Left ventricle myocardium superior (tissue), 1 donor: ENCODE measurements around the gene SPAG16. TPM values are rescaled to one million over a fixed set of nuclear protein-coding genes. Genes with fewer than 3 reads are reported as not detected.

Experiments
- ATAC-seq: fragments of 200-7000 bp; cut with Tn5 transposase; one replicate; pipeline ENCODE4 v1.9.1; 2020; ENCODE audit warnings: mild to moderate bottlenecking, moderate library complexity
- DNase-seq: peaks from one replicate; pipeline ENCODE4 v3.0.0-alpha.2; 2020
- intact Hi-C: fragments of 100-400 bp; cut with micrococcal nuclease; formaldehyde crosslinking; loops from one replicate; pipeline ENCODE4 v1.11.0; 2022
- long read RNA-seq: library from polyadenylated mRNA; unstranded; transcript quantifications from one replicate; pipeline ENCODE4 v2.0.0, GENCODE V29; 2021
- total RNA-seq: library from RNA; stranded (reverse); fragmentation: NEBNext Ultra II Directional; extraction: Animal tissue kit (Norgen Biotek cat#: 25700); gene quantifications from one replicate; pipeline ENCODE4 v1.2.1, GENCODE V29; 2021
- donor health status: DM: no; HTN: yes; CAD: no; lungs with severe emphysema.

SPAG16 gene
- 18.7 TPM for total RNA-seq
- long read RNA-seq, transcript SPAG16-207 (5 exons, 1,250 nt), result major isoform, 32 of 40 reads
- long read RNA-seq, partial matches to known transcripts, result 4 of 40 reads
- long read RNA-seq, other reads (novel, unspliced or antisense), result 4 of 40 reads

DNA sequence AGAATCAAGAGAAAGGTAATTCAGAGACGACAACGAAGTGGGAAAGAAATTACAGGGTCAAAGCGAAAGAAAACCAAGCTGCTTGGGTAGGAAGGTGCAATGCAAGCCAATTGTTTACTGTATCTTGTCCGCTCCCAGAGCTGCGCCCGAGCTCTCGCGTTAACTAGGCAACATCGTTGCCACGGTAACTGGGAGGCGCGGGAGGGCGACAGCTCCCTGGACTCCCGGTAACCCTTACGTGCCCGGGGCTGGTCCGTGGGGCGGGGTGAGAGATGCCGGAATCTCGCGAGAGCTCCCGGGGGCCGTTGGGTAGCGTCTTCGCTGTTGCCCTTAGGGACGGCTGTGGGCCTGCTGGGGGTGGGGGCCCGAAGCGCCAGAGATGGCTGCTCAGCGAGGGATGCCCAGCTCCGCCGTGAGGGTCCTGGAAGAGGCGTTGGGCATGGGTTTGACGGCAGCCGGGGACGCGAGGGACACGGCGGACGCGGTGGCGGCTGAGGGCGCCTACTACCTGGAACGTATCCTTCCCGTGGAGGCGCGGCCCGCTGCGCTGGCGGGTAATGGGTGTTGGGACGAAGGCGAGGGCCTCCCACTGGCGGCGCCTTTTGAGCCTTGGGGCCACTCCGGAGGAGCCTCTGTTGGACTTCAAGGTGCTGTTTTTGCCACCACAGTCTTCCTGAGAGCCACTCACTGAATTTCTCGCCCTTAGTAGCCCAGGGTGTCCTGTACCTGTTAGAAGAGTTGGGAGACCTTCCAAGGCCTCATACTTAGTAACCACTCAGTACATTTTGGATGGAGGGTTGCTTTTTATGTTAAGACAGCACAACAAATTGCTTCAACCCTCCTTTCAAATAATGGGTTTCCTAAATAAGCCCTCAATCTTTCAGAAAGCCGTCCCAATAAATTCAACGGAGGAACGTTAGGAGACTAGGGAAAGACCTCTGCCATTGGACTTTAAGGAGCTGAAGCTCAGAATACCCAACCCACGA, at the start of gene SPAG16:
TSS of gene SPAG16 (plus strand) at position 360 of the 986 bp plus-strand sequence.
- intact Hi-C loops, result no loop called here
- DNase-seq, result peak; percentile 96
- peak; percentile 100 for ATAC-seq

DNA sequence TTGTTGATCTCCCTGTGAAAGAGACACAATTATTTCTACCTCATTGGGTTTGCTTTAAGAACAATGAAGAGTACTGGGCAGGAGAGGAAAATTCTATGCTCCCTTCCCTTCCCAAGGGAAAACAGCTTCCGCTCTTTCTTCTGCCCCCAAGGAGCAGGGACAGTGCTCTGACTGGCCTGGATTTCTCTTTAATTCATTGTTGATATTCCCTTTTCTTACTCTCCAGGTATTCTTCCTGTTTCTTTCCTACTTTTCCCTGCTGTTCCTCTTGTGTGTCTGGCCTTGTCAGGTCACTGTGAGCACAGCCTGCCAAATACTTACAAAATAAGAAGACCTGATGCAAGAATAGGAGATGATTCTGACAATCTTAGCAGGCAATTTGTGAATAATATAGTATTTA, 49.6 kb upstream of the SPAG16 start:
- intact Hi-C loops, result no loop called here
- DNase-seq (no peak), ATAC-seq (no peak)

DNA sequence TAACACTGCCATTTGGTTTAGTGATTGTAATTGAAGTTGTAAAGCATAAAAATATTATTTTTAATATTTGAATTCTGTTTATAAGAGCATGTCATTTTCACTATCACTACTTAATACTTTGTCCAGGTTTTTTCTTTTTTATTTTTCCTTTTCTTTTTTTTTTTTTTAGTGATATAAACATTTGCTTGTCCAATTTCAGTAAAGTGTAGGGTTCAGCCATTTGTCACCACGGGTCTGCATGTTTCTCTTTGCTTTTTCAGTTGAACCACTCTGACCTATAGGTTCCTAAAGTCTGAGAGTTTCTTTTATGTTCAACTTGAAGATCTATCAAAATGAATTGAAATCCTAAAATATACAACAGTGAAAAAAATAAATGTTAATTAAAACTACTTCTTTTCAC, 48.5 kb upstream of the SPAG16 start:
- ATAC-seq, result no peak
- intact Hi-C loops, result no loop called here

DNA sequence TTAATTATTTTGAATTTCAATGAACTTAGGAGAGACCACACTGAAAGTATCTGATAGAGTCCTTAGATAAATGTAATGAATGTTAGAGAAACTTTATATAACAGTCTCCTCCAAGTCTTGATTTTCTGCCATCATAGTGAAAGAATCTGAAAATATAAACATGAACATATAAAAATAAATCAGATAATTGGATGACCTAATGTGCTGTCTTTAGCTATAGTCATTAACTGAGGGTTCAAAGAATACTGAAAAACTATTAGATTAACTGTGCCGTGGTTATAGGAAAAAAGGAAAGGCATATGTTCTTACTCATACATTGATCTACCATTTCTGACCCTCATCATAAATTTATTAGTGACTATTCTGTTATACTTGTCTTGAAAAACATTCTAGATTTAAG, 47.0 kb upstream of the SPAG16 start:
- ATAC-seq, result no peak
- DNase-seq, result no peak
- intact Hi-C loops, result no loop called here

More for the DNA sequence above, 48.5 kb upstream of the SPAG16 start:
- no peak for DNase-seq

DNA sequence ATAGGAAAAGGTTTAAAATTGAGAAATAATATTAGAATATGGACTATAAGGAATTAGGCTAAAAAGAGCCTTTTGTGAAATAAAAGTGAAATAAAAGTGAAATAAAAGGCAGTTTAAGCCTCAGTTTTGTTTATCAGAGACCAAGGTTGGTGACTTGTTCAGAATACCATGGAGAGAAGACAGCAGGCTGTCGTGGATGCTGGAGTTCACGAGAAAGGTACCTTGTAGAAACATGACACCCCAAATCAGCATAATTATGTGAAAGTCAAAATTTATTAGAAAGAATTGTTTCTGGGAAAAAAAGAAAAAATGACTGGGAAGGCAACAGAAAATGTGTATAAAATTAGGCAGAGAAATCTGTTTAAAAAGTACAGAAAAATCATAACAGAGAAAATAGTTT, 46.5 kb upstream of the SPAG16 start:
- DNase-seq, result no peak
- intact Hi-C loops, result no loop called here
- ATAC-seq, result no peak

DNA sequence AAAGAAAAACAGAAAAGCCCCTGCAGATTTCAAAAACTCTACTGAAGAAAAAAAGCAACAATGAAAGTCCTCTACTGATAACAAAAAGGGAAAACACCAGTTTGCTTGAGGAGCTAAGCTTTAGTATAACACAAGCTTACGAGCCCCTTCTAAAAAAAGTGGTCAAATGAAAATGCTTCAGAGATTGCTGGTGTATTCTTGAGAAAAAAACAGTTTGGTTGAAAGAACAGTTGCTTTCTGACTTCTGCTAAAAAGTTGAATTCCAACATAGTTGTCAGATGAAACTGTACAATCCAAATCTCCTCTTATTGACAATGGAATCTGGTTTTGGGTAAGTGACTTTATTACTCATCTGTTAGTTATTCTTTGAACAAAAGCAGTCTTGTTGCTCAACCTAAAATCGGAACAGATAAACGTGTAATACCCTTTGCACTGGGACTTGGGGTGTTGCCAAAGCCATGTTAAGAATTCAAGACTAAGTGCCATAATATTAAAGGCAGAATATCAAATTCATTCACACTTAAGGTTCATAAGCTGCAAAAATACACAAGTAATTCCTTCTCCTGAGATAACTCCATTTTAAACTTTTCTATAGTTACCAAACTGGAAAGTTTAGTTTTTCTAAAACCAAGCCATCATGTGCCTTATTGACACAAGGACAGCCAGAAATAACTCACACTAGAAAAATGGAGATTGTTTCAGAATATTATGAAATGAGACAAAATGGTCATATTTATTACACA, 45.3 kb upstream of the SPAG16 start:
- peak; percentile 32 for ATAC-seq
- intact Hi-C loops, result no loop called here
- DNase-seq, result no peak

DNA sequence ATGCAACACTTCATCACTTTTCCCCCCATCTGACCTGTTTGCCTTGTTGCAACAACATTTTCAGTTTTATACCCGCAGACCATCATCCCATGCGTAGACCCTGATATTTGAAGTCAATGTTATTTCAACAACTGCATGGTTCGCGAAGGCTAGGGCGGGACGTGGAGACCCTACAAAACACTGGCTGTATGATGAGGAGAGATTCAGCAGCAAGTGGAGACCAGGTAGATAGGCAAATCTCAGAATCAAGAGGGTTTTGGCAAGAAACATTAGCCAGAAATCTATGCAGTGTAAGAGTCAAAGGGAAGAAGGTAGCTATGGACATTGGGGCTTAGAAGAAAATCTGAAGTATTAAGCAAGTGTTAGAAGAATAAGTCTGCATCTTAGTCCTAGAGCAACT, 42.4 kb upstream of the SPAG16 start:
- ATAC-seq (no peak), DNase-seq (no peak)
- intact Hi-C loops, result no loop called here

DNA sequence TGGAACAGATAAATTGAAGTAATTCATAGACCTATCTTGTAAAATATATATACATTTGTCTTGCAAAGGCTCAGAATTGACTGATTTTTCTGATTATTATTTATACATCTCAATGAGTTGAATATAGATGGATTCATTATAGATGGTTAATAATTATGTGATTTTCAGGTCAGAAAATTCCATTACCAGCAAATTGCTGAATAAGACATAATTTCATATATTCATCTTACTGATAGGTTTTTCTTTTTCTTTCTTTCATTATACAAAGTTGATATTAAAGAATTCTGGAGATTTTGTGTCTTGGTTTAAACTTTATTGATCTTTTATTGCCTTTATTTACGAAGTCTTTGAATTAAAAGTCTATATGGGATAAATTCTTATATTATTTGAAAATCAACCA, 41.6 kb upstream of the SPAG16 start:
- intact Hi-C loops, result no loop called here
- DNase-seq (no peak), ATAC-seq (no peak)

DNA sequence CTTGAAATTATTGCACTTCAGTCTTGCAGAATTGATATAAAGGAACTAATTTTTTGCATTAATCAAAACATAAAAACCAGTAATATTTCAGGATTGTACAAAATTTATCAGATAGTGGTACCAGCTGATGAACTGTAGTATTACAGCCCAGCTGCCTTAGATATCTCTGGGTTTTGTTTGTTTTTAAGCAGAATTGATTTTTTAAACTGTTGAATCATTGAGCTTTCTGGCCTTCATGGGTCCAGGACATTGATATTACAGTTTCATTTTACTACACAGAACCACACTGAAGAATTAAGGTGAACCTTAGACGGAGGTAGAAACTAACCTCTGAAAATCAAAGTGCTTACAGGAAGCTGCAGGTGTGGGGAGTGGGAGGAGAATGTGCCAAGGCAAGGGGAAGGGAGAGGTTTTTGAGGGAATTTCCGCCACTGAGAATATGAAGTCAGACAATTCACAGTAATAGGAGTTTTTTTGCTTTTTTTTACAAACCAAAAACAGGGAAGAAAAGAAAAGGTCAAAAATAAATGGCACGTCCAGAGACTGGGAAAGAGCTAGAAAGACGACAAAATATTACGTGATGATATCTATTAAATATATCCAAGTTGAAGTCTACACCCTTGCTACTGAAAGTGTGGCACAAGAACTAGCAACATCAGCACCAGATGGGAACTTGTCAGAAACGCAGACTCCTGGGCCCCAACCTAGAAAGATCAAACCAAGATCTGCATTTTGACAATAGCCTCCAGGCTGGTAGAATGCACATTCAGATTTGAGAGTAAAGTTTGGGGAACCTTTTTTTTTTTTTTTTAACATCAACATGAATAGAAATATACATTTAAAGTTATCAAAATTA, 40.8 kb upstream of the SPAG16 start:
- DNase-seq (no peak), ATAC-seq (no peak)
- intact Hi-C loops, result no loop called here

DNA sequence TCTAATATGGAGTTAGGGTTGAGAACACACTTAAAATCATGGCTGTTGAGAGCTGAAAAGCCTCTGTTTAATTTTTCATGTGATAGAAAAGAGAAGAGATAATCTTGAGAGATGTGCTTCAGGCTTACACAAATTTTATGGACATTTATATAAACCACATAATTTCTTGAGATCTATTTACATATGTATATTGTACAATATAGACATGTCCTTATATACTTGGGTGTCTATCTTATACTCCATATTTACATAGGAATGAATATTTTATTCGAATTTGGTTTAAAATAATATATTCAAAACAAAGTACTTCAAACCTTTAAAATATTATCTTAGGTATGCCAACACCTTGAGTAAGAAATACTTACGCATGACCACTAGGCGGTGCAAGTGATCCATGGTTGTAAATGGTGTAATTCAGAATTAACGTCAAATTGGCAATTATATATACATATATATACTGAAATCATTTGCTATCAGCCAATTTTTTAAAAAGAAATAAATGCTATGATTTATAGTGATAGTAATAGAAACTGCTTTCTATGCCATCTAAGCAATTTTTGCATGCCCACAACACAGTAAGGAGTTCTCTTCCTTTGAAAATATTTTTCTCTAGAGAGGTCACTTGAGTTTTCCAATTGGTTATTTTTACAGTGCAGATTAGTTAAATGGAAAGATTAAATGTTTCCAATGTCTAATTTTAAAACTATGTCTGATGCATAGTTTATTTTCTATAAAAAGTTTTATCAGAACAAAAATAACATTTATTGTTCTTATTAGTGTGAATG, 37.6 kb upstream of the SPAG16 start:
- DNase-seq, result no peak
- no peak for ATAC-seq
- intact Hi-C loops, result no loop called here

DNA sequence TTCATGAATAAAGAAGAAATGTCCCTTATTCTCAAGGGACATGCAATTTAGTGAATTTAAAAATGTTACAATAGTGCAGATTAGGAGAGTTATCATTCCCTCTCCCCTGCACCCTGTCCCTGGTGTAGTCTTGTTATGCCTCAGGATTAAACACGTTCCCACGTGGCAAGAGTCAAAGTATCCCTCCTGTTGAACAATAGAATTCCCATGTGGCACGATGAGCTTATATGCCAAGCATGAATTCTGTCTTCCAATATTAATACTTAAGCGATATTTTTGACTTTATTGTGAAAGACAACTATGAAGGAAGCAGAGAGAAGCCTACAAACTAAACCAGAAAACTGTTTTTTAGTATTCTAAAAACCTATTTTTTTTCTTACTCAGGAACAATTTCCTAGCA, 36.7 kb upstream of the SPAG16 start:
- intact Hi-C loops, result no loop called here
- ATAC-seq (no peak), DNase-seq (no peak)

DNA sequence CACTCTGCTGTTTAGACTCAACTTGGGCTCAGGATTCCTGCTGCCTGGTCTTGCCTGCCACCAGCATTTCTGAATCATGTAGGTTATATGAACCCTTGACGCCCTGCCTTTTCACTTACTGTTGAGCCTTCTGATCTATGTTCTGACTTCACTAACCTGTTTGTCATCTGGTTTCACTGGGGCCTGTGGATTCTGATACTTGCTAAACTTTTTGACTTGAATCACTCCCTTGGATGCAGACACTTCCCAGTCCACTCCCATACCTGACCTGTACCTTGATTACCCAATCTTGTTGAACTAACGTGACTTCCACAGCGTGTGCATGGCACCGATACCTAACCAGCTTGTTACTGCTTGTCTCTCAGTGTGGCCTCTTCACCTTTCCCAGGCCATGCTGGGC, 35.6 kb upstream of the SPAG16 start:
- DNase-seq (no peak), ATAC-seq (no peak)
- intact Hi-C loops, result no loop called here

DNA sequence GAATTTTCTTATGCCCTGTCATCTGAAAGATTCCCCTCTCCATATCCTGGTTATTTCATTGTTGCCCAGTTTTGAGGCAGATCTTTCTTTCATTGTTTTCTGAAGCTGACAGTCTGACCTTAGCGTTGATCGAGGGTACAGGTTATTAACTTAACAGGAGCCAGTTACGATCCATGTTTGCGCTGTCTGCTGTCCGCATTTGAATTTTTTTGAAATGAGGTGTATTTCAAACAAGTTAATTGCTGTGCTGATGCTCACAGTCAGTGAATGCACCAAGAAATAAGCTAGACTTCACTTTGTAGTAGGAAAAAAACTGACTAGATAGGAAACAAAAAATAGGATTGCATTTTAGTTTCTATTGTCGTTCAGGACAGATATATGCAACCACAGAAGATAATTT, 34.8 kb upstream of the SPAG16 start:
- DNase-seq, result no peak
- intact Hi-C loops, result no loop called here
- ATAC-seq, result no peak

DNA sequence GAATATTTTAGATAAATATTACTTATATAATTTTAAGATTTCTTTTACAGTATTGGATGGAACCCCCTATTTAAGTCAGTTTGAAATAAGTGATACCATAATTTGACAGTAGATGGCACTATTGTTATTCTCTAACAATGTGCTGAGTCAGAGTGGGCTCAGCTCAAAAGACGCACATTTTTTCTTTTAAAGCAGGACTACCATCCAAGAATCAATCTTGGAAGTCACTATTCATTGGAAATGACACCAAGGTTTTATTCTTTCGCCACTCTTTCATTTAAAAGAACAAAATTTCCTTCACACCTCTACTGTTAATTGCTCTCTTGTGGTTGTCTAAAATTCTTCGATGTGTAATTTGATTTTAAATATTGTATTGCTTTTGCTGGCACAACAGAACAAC, 32.6 kb upstream of the SPAG16 start:
- intact Hi-C loops, result no loop called here
- peak; percentile 59 for ATAC-seq
- DNase-seq, result no peak

DNA sequence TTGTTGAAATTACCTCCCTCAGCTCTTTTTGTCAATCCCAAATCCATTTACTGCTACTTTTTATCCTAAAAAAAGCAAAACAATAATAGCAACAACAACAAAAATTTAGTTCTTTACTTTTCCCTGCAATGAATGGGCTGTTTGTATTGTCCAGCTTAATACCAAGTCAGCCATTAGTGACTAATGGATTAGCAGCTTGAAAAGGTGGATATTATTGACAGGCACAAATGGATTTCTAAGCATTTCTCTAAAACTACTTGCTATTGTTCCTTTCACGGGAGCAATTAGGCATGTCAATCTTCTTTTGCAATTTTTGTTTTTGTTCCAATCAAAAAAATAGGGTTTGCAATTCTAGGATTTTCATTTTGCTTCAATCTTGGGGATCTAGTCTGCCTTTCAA, 32.1 kb upstream of the SPAG16 start:
- ATAC-seq (no peak), DNase-seq (no peak)
- intact Hi-C loops, result no loop called here

DNA sequence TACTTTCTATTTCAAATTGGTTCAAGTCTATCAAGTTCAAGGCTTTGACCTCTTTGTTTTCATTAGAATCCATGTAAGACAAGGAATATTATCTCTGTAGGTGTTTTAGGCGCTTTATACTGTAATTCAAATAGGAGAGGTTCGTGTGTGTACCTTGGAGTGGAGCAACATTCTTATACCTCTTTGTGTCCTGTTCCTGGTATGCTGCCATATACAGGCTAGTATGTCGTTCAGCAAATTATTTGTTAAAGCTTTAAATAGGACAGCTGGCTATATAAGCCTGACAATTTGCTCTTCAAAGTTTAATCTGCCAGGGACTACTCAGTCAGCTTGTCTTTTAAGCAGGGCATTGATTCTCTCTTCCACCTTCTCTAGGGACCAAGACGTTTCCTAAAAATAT, 31.1 kb upstream of the SPAG16 start:
- no peak for ATAC-seq
- intact Hi-C loops, result no loop called here
- no peak for DNase-seq

DNA sequence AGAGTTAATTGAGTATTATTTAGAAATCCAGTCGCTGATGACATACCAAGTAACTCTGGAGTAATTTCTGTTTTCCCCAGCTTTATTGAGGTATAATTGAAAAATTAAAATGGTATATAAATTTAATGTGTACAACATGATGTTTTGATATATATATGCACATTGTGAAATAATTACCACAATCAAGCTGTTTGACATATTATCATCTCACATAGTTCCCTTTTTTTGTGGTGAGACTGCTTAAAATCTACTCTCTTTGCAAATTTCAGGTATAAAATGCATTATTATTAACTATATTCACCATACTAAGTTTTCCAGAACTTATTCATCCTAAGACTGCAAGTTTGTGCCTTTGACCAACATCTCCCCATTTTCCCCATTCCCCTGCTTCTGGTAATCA, 25.0 kb upstream of the SPAG16 start:
- no peak for DNase-seq
- no peak for ATAC-seq
- intact Hi-C loops, result no loop called here

DNA sequence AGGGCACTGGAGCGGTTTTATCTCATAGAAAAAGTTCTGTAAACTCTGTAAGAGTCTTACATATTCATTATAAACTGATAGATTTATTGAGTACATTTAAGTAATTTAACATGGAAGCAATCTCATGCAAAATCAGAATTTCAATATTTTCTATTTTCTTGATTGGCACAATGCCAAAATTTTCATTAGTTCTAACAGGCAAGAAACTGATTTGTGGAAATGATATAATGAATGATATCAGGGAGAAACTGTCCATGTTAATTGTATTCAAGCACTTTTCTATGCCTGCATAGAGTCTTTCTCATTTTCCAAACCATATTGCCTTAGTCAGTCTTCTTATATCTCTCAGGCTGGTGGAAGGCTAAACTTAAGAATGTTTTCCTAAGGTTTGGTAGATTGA, 23.0 kb upstream of the SPAG16 start:
- intact Hi-C loops, result no loop called here
- DNase-seq (no peak), ATAC-seq (no peak)

DNA sequence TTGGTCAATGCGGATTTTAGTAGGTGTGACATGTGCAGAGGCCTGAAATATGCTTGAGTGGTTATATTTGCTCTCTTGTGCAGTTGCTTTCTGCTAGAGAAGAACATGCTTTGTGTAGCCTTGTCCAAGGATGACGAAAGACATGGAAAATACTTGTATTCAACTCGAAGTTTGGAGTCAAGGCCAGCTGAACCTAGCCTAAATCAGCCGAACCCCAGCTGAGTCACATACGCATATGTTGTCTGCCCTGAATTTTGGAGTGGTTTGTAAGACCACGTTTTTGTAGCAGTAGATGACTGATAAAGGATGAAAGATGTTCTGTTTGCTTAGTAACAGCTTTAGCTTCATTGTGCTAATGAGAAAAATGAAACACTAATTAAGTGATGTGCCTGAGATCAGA, 22.5 kb upstream of the SPAG16 start:
- no peak for ATAC-seq
- intact Hi-C loops, result no loop called here
- DNase-seq, result no peak
